Panc1 (cell line): Measurements from ENCODE around the gene ACAD8. TPM values are rescaled to one million over a fixed set of nuclear protein-coding genes. Genes with fewer than 3 reads are reported as not detected.

Experiments
- ATAC-seq: fragments of 200-7000 bp; cut with Tn5 transposase; 2 replicates; pipeline ENCODE4 v1.9.1; 2020; ENCODE audit warnings: mild to moderate bottlenecking, moderate library complexity
- BruUV-seq: library from RNA; stranded (reverse); fragments of 400-500 nt; replicated peaks from 2 replicates; lab custom pipeline; 2021; lab: Mats Ljungman, UMichigan
- CTCF ChIA-PET: fragments of 300-600 bp; sonication (Branson Sonifier 250); formaldehyde crosslinking; loops from one replicate; lab custom pipeline; 2022; ENCODE audit warnings: antibody characterized with exemption; lab: Charles Lee
- POLR2A ChIA-PET: fragments of 300-600 bp; sonication (Branson Sonifier 250); formaldehyde crosslinking; loops from one replicate; lab custom pipeline; 2022; ENCODE audit warnings: antibody characterized with exemption; lab: Charles Lee
- DNase-seq: peaks from one replicate; pipeline ENCODE4 v3.0.0-alpha.2; 2010; ENCODE audit warnings: low read depth, low spot score
- H3K27ac ChIP-seq: 2 replicates; pipeline ENCODE4 v1.5.1; 2011; ENCODE audit warnings: mild to moderate bottlenecking, low read length, inconsistent platforms
- H3K27me3 ChIP-seq: fragments of 200-500 bp; sonication (Bioruptor generic); 2 replicates; pipeline ENCODE4 v1.6.0; 2014; ENCODE audit warnings: low read length, inconsistent platforms; ENCODE audit not compliant: control insufficient read depth, insufficient read depth
- H3K36me3 ChIP-seq: fragments of 200-500 bp; sonication (Bioruptor generic); 2 replicates; pipeline ENCODE4 v1.5.1; 2014; ENCODE audit warnings: inconsistent platforms, mild to moderate bottlenecking, low read length, moderate library complexity; ENCODE audit not compliant: control insufficient read depth, insufficient read depth
- H3K4me1 ChIP-seq: 2 replicates; pipeline ENCODE4 v1.5.1; 2011; ENCODE audit warnings: inconsistent platforms, mild to moderate bottlenecking, low read length, moderate library complexity; ENCODE audit not compliant: control insufficient read depth, insufficient read depth
- H3K4me3 ChIP-seq, 2 experiments: 2 replicates each; pipeline ENCODE4 v1.5.1; 2011 to 2012; ENCODE audit warnings: low read depth in 2 of 2, low read length in 2 of 2, mild to moderate bottlenecking in 2 of 2, inconsistent platforms in 1 of 2, moderate library complexity in 1 of 2
- H3K9me3 ChIP-seq: fragments of 200-500 bp; sonication (Bioruptor generic); 2 replicates; pipeline ENCODE4 v1.5.1; 2014; ENCODE audit warnings: low read depth, mild to moderate bottlenecking, inconsistent platforms, low read length, moderate library complexity; ENCODE audit not compliant: control insufficient read depth, insufficient read depth
- POLR2AphosphoS5 ChIP-seq: IDR thresholded peaks from 2 replicates; pipeline ENCODE4 v1.6.1; 2012; ENCODE audit warnings: mild to moderate bottlenecking, low read depth, low read length, moderate library complexity
- REST ChIP-seq, 2 experiments: IDR thresholded peaks; 2 replicates each; pipeline ENCODE4 v1.6.1; 2011 to 2012; ENCODE audit warnings: low read depth in 2 of 2, control low read depth in 1 of 2, low read length in 1 of 2, mild to moderate bottlenecking in 1 of 2, moderate library complexity in 1 of 2; ENCODE audit not compliant: insufficient read depth in 1 of 2
- SIN3A ChIP-seq: IDR thresholded peaks from 2 replicates; pipeline ENCODE4 v1.6.1; 2012; ENCODE audit warnings: low read depth, mild to moderate bottlenecking, low read length, moderate library complexity, borderline replicate concordance; ENCODE audit not compliant: insufficient read depth
- TCF7L2 ChIP-seq: IDR thresholded peaks from 2 replicates; pipeline ENCODE4 v1.6.1; 2011; ENCODE audit warnings: mild to moderate bottlenecking, low read depth, low read length, inconsistent platforms
- in situ Hi-C: cut with HindIII; loops from 2 replicates; pipeline ENCODE4 v1.10.0; 2016; ENCODE audit warnings: low sequenced_read_pairs, low pct_unique_long_range_greater_than_20kb
- intact Hi-C: fragments of 100-400 bp; cut with micrococcal nuclease; formaldehyde crosslinking; loops from one replicate; pipeline ENCODE4 v1.10.0; 2022; ENCODE audit not compliant: unreplicated experiment
- total RNA-seq: library from RNA; stranded (reverse); gene quantifications from one replicate; pipeline ENCODE4 v1.2.1, GENCODE V29; 2021; ENCODE audit not compliant: unreplicated experiment
- TF ChIP-seq, protein P1 (sequence below): fragments of 450-650 bp; IDR thresholded peaks from 2 replicates; pipeline ENCODE4 v1.5.1; 2017; ENCODE audit warnings: mild to moderate bottlenecking

ACAD8 gene
- total RNA-seq, 1 experiment from 2014 or later = 28.4 TPM

DNA sequence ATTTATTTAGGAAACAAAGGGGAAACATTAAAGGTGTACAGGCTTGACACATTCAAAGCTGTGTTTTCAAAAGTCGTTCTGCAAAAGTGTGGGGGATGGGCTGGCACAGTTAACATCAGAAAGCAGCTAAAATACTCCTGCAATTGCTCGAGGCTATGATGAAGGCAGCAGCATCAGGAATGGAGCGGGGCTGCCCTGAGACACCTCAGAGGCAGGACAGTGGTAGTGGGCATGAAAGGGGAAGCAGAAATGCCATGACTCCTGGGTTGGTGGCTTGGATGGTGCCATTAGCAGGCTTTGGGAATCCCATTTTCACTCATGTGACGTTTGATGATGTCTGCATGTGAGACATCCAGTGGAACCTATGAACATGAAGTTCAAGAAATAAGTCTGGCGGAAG, 30.2 kb upstream of the ACAD8 start:
- H3K36me3 ChIP-seq = peaks cover 12% of the 10 kb centered on the region
- ChIA-PET POLR2A (interaction anchor here (0.5 kb wide), 1 partner anchor 30 kb away, joined by 3 read pairs; the partner anchor contains the start of genes ACAD8 and THYN1), CTCF (interaction anchor here (1.3 kb wide), 1 partner anchor 73 kb away, joined by 4 read pairs; no protein-coding TSS in a partner anchor)
- peak overlapping the region; percentile 85 to 96 for H3K4me3 ChIP-seq
- H3K9me3 ChIP-seq = no peaks in the 10 kb centered on the region
- no peak for DNase-seq
- no peaks in the 10 kb centered on the region for H3K27me3 ChIP-seq
- in situ Hi-C loops (no loop called here), intact Hi-C loops (no loop called here)
- peaks cover 26% of the 10 kb centered on the region for H3K4me1 ChIP-seq
- ATAC-seq = no peak
- TF ChIP-seq, protein P1, sequence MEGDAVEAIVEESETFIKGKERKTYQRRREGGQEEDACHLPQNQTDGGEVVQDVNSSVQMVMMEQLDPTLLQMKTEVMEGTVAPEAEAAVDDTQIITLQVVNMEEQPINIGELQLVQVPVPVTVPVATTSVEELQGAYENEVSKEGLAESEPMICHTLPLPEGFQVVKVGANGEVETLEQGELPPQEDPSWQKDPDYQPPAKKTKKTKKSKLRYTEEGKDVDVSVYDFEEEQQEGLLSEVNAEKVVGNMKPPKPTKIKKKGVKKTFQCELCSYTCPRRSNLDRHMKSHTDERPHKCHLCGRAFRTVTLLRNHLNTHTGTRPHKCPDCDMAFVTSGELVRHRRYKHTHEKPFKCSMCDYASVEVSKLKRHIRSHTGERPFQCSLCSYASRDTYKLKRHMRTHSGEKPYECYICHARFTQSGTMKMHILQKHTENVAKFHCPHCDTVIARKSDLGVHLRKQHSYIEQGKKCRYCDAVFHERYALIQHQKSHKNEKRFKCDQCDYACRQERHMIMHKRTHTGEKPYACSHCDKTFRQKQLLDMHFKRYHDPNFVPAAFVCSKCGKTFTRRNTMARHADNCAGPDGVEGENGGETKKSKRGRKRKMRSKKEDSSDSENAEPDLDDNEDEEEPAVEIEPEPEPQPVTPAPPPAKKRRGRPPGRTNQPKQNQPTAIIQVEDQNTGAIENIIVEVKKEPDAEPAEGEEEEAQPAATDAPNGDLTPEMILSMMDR = no peak
- TF ChIP-seq POLR2AphosphoS5 = no peak
- no peak for TF ChIP-seq TCF7L2
- no peak for TF ChIP-seq REST (IDR thresholded peaks at IDR 0.05; ENCODE audit: insufficient read depth in 1 of 2, low read depth in 2 of 2, low read length in 1 of 2)
- TF ChIP-seq SIN3A = no peak
- TSS peak; percentile 69 for BruUV-seq
- peak overlapping the region; percentile 98 for H3K27ac ChIP-seq

GRCh38 chr11:134223836-134224709, 29.3 kb upstream of the ACAD8 start, which contains the start of the genes NCAPD3 and VPS26B:
Gene NCAPD3 (minus strand): TSS chr11:134223967. CDS start chr11:134223926, 41 bp downstream.
Gene VPS26B (plus strand): TSS chr11:134224671. CDS start chr11:134225123, 452 bp downstream.
- peak; percentile 95 for ATAC-seq
- Histone ChIP-seq H3K27ac (peak within 1 kb of the TSS; percentile 98), H3K4me1 (peaks cover 26% of the 10 kb centered on the region), H3K4me3 (peak within 1 kb of the TSS; percentile 85 to 96), H3K36me3 (peaks cover 9% of the 10 kb centered on the region), H3K9me3 (no peaks in the 10 kb centered on the region), H3K27me3 (no peaks in the 10 kb centered on the region)
- no TSS peak for BruUV-seq
- TF ChIP-seq, protein P1 = no peak
- TF ChIP-seq POLR2AphosphoS5 = peak; percentile 94
- peak; percentile 86 for TF ChIP-seq SIN3A
- no peak for TF ChIP-seq REST (IDR thresholded peaks at IDR 0.05; ENCODE audit: insufficient read depth in 1 of 2, low read depth in 2 of 2, low read length in 1 of 2)
- TF ChIP-seq TCF7L2 = no peak; the same call in none of the 2 replicates
- DNase-seq = peak; percentile 87
- ChIA-PET CTCF (interaction anchor here (1.3 kb wide), 1 partner anchor 74 kb away, joined by 4 read pairs; no protein-coding TSS in a partner anchor), POLR2A (interaction anchor here (0.5 to 0.8 kb wide), 4 partner anchors 10 to 104 kb away, joined by 3 to 4 read pairs (median 4); partner anchors contain the start of genes ACAD8 and THYN1)
- intact Hi-C loops (loop anchor here (2.0 kb wide), 1 partner anchor 29 kb away; the partner anchor contains the start of genes ACAD8 and THYN1), in situ Hi-C loops (no loop called here)
